OCI-LY3 (cell line): ENCODE measurements around the gene PXYLP1.

Source experiments
- EZH2phosphoT487 ChIP-seq: fragments of 200-600 bp; shearing (Covaris generic); IDR thresholded peaks from 2 replicates; pipeline ENCODE4 v1.6.1; 2018; ENCODE audit warnings: antibody characterized with exemption, mixed run types, low read depth
- TF ChIP-seq, protein P1 (sequence below): fragments of 200-600, 300-600 bp; sonication (generic); IDR thresholded peaks from 2 replicates; pipeline ENCODE4 v1.5.1; 2014; ENCODE audit warnings: antibody characterized with exemption, low read length, low read depth

DNA sequence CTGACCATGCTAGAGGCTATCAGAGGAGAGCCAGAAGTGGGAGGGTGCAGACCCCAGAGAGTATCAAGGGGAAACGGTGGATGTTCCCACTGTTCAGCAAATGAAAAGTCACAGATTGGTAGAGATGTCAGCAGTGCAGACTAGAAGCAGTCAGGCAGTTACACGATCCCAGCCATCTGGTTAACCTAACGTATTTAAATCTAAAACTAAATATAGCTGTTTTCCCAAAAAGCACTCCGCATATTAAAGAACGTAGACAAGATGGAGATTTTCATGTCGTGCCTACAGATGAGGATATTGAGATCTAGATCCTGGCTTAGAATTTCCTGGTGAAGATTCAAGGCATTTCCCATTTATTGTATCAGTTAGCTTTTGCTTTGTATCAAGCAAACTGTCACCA is 25.2 kb downstream of the PXYLP1 start:
- TF ChIP-seq, protein P1, sequence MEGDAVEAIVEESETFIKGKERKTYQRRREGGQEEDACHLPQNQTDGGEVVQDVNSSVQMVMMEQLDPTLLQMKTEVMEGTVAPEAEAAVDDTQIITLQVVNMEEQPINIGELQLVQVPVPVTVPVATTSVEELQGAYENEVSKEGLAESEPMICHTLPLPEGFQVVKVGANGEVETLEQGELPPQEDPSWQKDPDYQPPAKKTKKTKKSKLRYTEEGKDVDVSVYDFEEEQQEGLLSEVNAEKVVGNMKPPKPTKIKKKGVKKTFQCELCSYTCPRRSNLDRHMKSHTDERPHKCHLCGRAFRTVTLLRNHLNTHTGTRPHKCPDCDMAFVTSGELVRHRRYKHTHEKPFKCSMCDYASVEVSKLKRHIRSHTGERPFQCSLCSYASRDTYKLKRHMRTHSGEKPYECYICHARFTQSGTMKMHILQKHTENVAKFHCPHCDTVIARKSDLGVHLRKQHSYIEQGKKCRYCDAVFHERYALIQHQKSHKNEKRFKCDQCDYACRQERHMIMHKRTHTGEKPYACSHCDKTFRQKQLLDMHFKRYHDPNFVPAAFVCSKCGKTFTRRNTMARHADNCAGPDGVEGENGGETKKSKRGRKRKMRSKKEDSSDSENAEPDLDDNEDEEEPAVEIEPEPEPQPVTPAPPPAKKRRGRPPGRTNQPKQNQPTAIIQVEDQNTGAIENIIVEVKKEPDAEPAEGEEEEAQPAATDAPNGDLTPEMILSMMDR: no peak
- TF ChIP-seq EZH2phosphoT487: no peak
